ENCODE measurements around the gene MBNL3.

Gene MBNL3

GRCh38 chrX:132442691-132443090 is 46.1 kb downstream of the MBNL3 start:
- Histone ChIP-seq H3K4me3 (ENCODE audit: low read depth, low read length) (no peak overlapping the region), H3K36me3 (ENCODE audit: control insufficient read depth, insufficient read depth, low read length) (no peaks in the 10 kb centered on the region), H3K9me3 (ENCODE audit: control insufficient read depth, insufficient read depth, low read length) (peaks cover 2% of the 10 kb centered on the region), H3K9ac (ENCODE audit: low read depth, low read length) (no peak overlapping the region), H3K27me3 (ENCODE audit: control insufficient read depth, insufficient read depth, low read length) (no peaks in the 10 kb centered on the region), H3K4me1 (ENCODE audit: control insufficient read depth, insufficient read depth, low read length) (no peaks in the 10 kb centered on the region)

GRCh38 chrX:132435222-132435621 is 53.6 kb downstream of the MBNL3 start:
- Histone ChIP-seq H3K4me1 (ENCODE audit: control insufficient read depth, insufficient read depth, low read length) (no peaks in the 10 kb centered on the region), H3K9ac (ENCODE audit: low read depth, low read length) (no peak overlapping the region), H3K27me3 (ENCODE audit: control insufficient read depth, insufficient read depth, low read length) (no peaks in the 10 kb centered on the region), H3K4me3 (ENCODE audit: low read depth, low read length) (no peak overlapping the region), H3K36me3 (ENCODE audit: control insufficient read depth, insufficient read depth, low read length) (no peaks in the 10 kb centered on the region), H3K9me3 (ENCODE audit: control insufficient read depth, insufficient read depth, low read length) (no peaks in the 10 kb centered on the region)

GRCh38 chrX:132433551-132433950 is 55.3 kb downstream of the MBNL3 start:
- Histone ChIP-seq H3K9me3 (ENCODE audit: control insufficient read depth, insufficient read depth, low read length) (no peaks in the 10 kb centered on the region), H3K4me1 (ENCODE audit: control insufficient read depth, insufficient read depth, low read length) (no peaks in the 10 kb centered on the region), H3K9ac (ENCODE audit: low read depth, low read length) (no peak overlapping the region), H3K27me3 (ENCODE audit: control insufficient read depth, insufficient read depth, low read length) (no peaks in the 10 kb centered on the region), H3K36me3 (ENCODE audit: control insufficient read depth, insufficient read depth, low read length) (no peaks in the 10 kb centered on the region), H3K4me3 (ENCODE audit: low read depth, low read length) (no peak overlapping the region)

- no peaks in the 10 kb centered on the region for H3K27me3 ChIP-seq (ENCODE audit: control insufficient read depth, insufficient read depth, low read length)
- no peaks in the 10 kb centered on the region for H3K9me3 ChIP-seq (ENCODE audit: control insufficient read depth, insufficient read depth, low read length)
- no peaks in the 10 kb centered on the region for H3K4me1 ChIP-seq (ENCODE audit: control insufficient read depth, insufficient read depth, low read length)
- H3K9ac ChIP-seq (ENCODE audit: low read depth, low read length), result no peak overlapping the region
- no peaks in the 10 kb centered on the region for H3K36me3 ChIP-seq (ENCODE audit: control insufficient read depth, insufficient read depth, low read length)
- no peak overlapping the region for H3K4me3 ChIP-seq (ENCODE audit: low read depth, low read length)
Observed at GRCh38 chrX:132433001-132433400, 55.8 kb downstream of the MBNL3 start.

GRCh38 chrX:132428896-132429295 is 59.9 kb downstream of the MBNL3 start:
- no peaks in the 10 kb centered on the region for H3K9me3 ChIP-seq (ENCODE audit: control insufficient read depth, insufficient read depth, low read length)
- H3K9ac ChIP-seq (ENCODE audit: low read depth, low read length), result no peak overlapping the region
- no peak overlapping the region for H3K4me3 ChIP-seq (ENCODE audit: low read depth, low read length)
- no peaks in the 10 kb centered on the region for H3K27me3 ChIP-seq (ENCODE audit: control insufficient read depth, insufficient read depth, low read length)
- no peaks in the 10 kb centered on the region for H3K4me1 ChIP-seq (ENCODE audit: control insufficient read depth, insufficient read depth, low read length)
- no peaks in the 10 kb centered on the region for H3K36me3 ChIP-seq (ENCODE audit: control insufficient read depth, insufficient read depth, low read length)

GRCh38 chrX:132426695-132427281 is 62.0 kb downstream of the MBNL3 start:
- Histone ChIP-seq H3K4me1 (ENCODE audit: control insufficient read depth, insufficient read depth, low read length) (no peaks in the 10 kb centered on the region), H3K9ac (ENCODE audit: low read depth, low read length) (no peak overlapping the region), H3K4me3 (ENCODE audit: low read depth, low read length) (no peak overlapping the region), H3K36me3 (ENCODE audit: control insufficient read depth, insufficient read depth, low read length) (no peaks in the 10 kb centered on the region), H3K9me3 (ENCODE audit: control insufficient read depth, insufficient read depth, low read length) (no peaks in the 10 kb centered on the region), H3K27me3 (ENCODE audit: control insufficient read depth, insufficient read depth, low read length) (no peaks in the 10 kb centered on the region)

- Histone ChIP-seq H3K9ac (ENCODE audit: low read depth, low read length) (no peak overlapping the region), H3K27me3 (ENCODE audit: control insufficient read depth, insufficient read depth, low read length) (no peaks in the 10 kb centered on the region), H3K4me3 (ENCODE audit: low read depth, low read length) (no peak overlapping the region), H3K9me3 (ENCODE audit: control insufficient read depth, insufficient read depth, low read length) (no peaks in the 10 kb centered on the region), H3K4me1 (ENCODE audit: control insufficient read depth, insufficient read depth, low read length) (no peaks in the 10 kb centered on the region), H3K36me3 (ENCODE audit: control insufficient read depth, insufficient read depth, low read length) (no peaks in the 10 kb centered on the region)
Observed at GRCh38 chrX:132425744-132426318, 63.0 kb downstream of the MBNL3 start.

- H3K36me3 ChIP-seq (ENCODE audit: control insufficient read depth, insufficient read depth, low read length), result no peaks in the 10 kb centered on the region
- no peaks in the 10 kb centered on the region for H3K4me1 ChIP-seq (ENCODE audit: control insufficient read depth, insufficient read depth, low read length)
- H3K9ac ChIP-seq (ENCODE audit: low read depth, low read length), result no peak overlapping the region
- no peaks in the 10 kb centered on the region for H3K9me3 ChIP-seq (ENCODE audit: control insufficient read depth, insufficient read depth, low read length)
- no peaks in the 10 kb centered on the region for H3K27me3 ChIP-seq (ENCODE audit: control insufficient read depth, insufficient read depth, low read length)
- no peak overlapping the region for H3K4me3 ChIP-seq (ENCODE audit: low read depth, low read length)
Observed at GRCh38 chrX:132423323-132423722, 65.5 kb downstream of the MBNL3 start.

GRCh38 chrX:132415012-132415411 is 73.8 kb downstream of the MBNL3 start:
- peaks cover 34% of the 10 kb centered on the region for H3K27me3 ChIP-seq (ENCODE audit: control insufficient read depth, insufficient read depth, low read length)
- no peaks in the 10 kb centered on the region for H3K9me3 ChIP-seq (ENCODE audit: control insufficient read depth, insufficient read depth, low read length)
- peaks cover 29% of the 10 kb centered on the region for H3K4me1 ChIP-seq (ENCODE audit: control insufficient read depth, insufficient read depth, low read length)
- H3K4me3 ChIP-seq (ENCODE audit: low read depth, low read length), result no peak overlapping the region
- no peak overlapping the region for H3K9ac ChIP-seq (ENCODE audit: low read depth, low read length)
- H3K36me3 ChIP-seq (ENCODE audit: control insufficient read depth, insufficient read depth, low read length), result no peaks in the 10 kb centered on the region

- peaks cover 37% of the 10 kb centered on the region for H3K27me3 ChIP-seq (ENCODE audit: control insufficient read depth, insufficient read depth, low read length)
- H3K9me3 ChIP-seq (ENCODE audit: control insufficient read depth, insufficient read depth, low read length), result no peaks in the 10 kb centered on the region
- H3K9ac ChIP-seq (ENCODE audit: low read depth, low read length), result no peak overlapping the region
- H3K4me3 ChIP-seq (ENCODE audit: low read depth, low read length), result no peak overlapping the region
- H3K36me3 ChIP-seq (ENCODE audit: control insufficient read depth, insufficient read depth, low read length), result no peaks in the 10 kb centered on the region
- peaks cover 35% of the 10 kb centered on the region for H3K4me1 ChIP-seq (ENCODE audit: control insufficient read depth, insufficient read depth, low read length)
Observed at GRCh38 chrX:132414404-132414803, 74.4 kb downstream of the MBNL3 start.

- no peak overlapping the region for H3K9ac ChIP-seq (ENCODE audit: low read depth, low read length)
- H3K36me3 ChIP-seq (ENCODE audit: control insufficient read depth, insufficient read depth, low read length), result no peaks in the 10 kb centered on the region
- peaks cover 37% of the 10 kb centered on the region for H3K4me1 ChIP-seq (ENCODE audit: control insufficient read depth, insufficient read depth, low read length)
- no peak overlapping the region for H3K4me3 ChIP-seq (ENCODE audit: low read depth, low read length)
- H3K9me3 ChIP-seq (ENCODE audit: control insufficient read depth, insufficient read depth, low read length), result no peaks in the 10 kb centered on the region
- H3K27me3 ChIP-seq (ENCODE audit: control insufficient read depth, insufficient read depth, low read length), result peaks cover 37% of the 10 kb centered on the region
Observed at GRCh38 chrX:132413459-132413858, 75.4 kb downstream of the MBNL3 start.

GRCh38 chrX:132412208-132412607 is 76.6 kb downstream of the MBNL3 start:
- Histone ChIP-seq H3K9ac (ENCODE audit: low read depth, low read length) (no peak overlapping the region), H3K9me3 (ENCODE audit: control insufficient read depth, insufficient read depth, low read length) (no peaks in the 10 kb centered on the region), H3K36me3 (ENCODE audit: control insufficient read depth, insufficient read depth, low read length) (no peaks in the 10 kb centered on the region), H3K4me3 (ENCODE audit: low read depth, low read length) (peak overlapping the region; percentile 30), H3K27me3 (ENCODE audit: control insufficient read depth, insufficient read depth, low read length) (peaks cover 37% of the 10 kb centered on the region), H3K4me1 (ENCODE audit: control insufficient read depth, insufficient read depth, low read length) (peaks cover 45% of the 10 kb centered on the region)
